PC-9 (cell line): ENCODE data around the gene CCT3. TPM values are rescaled to one million over a fixed set of nuclear protein-coding genes. Genes with fewer than 3 reads are reported as not detected.

Source experiments
- BruUV-seq: library from RNA; stranded (reverse); fragments of 400-500 nt; replicated peaks from 2 replicates; lab custom pipeline; 2021; lab: Mats Ljungman, UMichigan
- CTCF ChIA-PET: fragments of 300-600 bp; sonication (Branson Sonifier 250); formaldehyde crosslinking; loops from one replicate; lab custom pipeline; 2022; ENCODE audit warnings: antibody characterized with exemption; lab: Charles Lee
- POLR2A ChIA-PET: fragments of 300-600 bp; sonication (Branson Sonifier 250); formaldehyde crosslinking; loops from one replicate; lab custom pipeline; 2022; ENCODE audit warnings: antibody characterized with exemption; ENCODE audit not compliant: unreplicated experiment; lab: Charles Lee
- DNase-seq, 2 experiments: peaks; one replicate each; pipeline versions ENCODE4 v3.0.0 to v3.0.0-alpha.2; 2015 to 2022; ENCODE audit warnings: mixed read lengths in 1 of 2
- H2AFZ ChIP-seq: fragments of 200-600 bp; sonication (generic); 2 replicates; pipeline ENCODE4 v1.8.1; 2017; ENCODE audit warnings: antibody characterized with exemption
- H3F3A ChIP-seq: fragments of 200-600 bp; sonication (generic); 2 replicates; pipeline ENCODE4 v1.8.1; 2017; ENCODE audit warnings: antibody characterized with exemption, mild to moderate bottlenecking, low read depth; ENCODE audit not compliant: insufficient read depth
- H3K27ac ChIP-seq: fragments of 200-600 bp; sonication (generic); 2 replicates; pipeline ENCODE4 v1.6.1; 2016; ENCODE audit warnings: mixed run types
- H3K27me3 ChIP-seq: fragments of 200-600 bp; sonication (generic); 2 replicates; pipeline ENCODE4 v1.6.1; 2016; ENCODE audit warnings: low read depth, mixed run types; ENCODE audit not compliant: insufficient read depth
- H3K36me3 ChIP-seq: fragments of 200-600 bp; sonication (generic); 2 replicates; pipeline ENCODE4 v1.6.1; 2016; ENCODE audit warnings: low read depth, mixed run types
- H3K4me1 ChIP-seq: fragments of 200-600 bp; sonication (generic); replicated peaks from 2 replicates; pipeline ENCODE4 v1.6.1; 2016; ENCODE audit warnings: mixed run types; ENCODE audit not compliant: insufficient read depth
- H3K4me2 ChIP-seq: fragments of 200-600 bp; sonication (generic); 2 replicates; pipeline ENCODE4 v1.6.1; 2017; ENCODE audit warnings: mixed run types
- H3K4me3 ChIP-seq: fragments of 200-600 bp; sonication (generic); 2 replicates; pipeline ENCODE4 v1.6.1; 2016; ENCODE audit warnings: mixed run types
- H3K79me2 ChIP-seq: fragments of 200-600 bp; sonication (generic); 2 replicates; pipeline ENCODE4 v1.6.1; 2017; ENCODE audit warnings: low read depth, mixed run types
- H3K9me2 ChIP-seq: fragments of 200-600 bp; sonication (generic); 2 replicates; pipeline ENCODE4 v1.8.1; 2017; ENCODE audit warnings: mild to moderate bottlenecking; ENCODE audit not compliant: insufficient read depth
- H3K9me3 ChIP-seq: fragments of 200-600 bp; sonication (generic); 2 replicates; pipeline ENCODE4 v1.8.1; 2016; ENCODE audit warnings: low read depth; ENCODE audit not compliant: insufficient read depth
- H4K20me1 ChIP-seq: fragments of 200-600 bp; sonication (generic); 2 replicates; pipeline ENCODE4 v1.8.1; 2017; ENCODE audit not compliant: insufficient read depth
- EZH2 ChIP-seq: fragments of 200-600 bp; sonication (generic); IDR thresholded peaks from 2 replicates; pipeline ENCODE4 v1.8.0; 2017; ENCODE audit warnings: antibody characterized with exemption, low read depth
- intact Hi-C: fragments of 100-400 bp; cut with micrococcal nuclease; formaldehyde crosslinking; loops from one replicate; pipeline ENCODE4 v1.10.0; 2022; ENCODE audit not compliant: unreplicated experiment
- total RNA-seq: library from RNA; stranded (reverse); gene quantifications from 2 replicates; pipeline ENCODE4 v1.2.3, GENCODE V29; 2021
- TF ChIP-seq, protein P1 (sequence below): fragments of 200-600 bp; sonication (generic); conservative IDR thresholded peaks from 2 replicates; pipeline ENCODE4 v1.6.1; 2017; ENCODE audit warnings: mixed run types, antibody characterized with exemption, mild to moderate bottlenecking, moderate library complexity

CCT3 gene
- total RNA-seq, 1 experiment from 2014 or later = 317 TPM

DNA sequence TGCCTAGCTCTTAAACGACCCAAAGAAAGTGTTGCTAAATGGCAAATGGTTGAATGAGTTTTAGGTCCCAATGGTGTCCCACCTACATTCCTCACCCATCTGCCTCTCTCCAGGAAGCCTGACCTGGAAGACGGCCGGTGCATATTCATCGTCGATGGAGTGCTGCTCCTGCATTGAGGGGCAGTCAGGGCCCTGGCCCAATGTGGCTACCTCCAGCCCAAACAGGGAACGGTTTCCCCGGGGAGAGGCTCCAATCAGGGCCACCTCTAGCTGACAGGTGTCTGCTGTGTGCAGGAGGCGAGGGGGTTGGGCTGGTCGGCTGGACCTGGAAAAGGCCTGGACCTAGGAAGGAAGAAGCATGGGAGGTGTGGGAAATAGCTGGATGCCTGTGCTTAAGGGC, 44.2 kb downstream of the CCT3 start:
- ChIA-PET CTCF (no interaction called here), POLR2A (interaction anchor here (0.6 kb wide), 1 partner anchor 28 kb away, joined by 6 read pairs; no protein-coding TSS in a partner anchor)
- H2AFZ ChIP-seq = no peak overlapping the region

DNA sequence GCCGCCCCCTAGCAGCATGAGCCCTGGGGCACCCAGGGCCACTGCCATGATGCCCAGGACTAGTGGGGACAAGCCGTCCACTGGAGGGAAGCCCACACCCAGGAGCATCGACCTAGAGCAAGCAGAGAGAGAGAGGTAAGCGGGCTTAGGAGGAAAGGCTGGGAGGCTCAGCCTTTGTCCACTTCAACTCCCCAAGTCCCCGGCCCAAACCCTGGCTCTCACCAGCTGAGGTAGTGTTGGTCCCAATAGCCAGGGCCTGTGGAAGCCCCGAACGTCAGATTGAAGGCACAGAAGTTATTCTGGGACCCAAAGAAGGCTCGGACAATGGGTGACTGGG, 45.0 kb downstream of the CCT3 start:
- H3K4me2 ChIP-seq = no peak overlapping the region
- DNase-seq = no peak
- no peaks in the 10 kb centered on the region for H3K9me3 ChIP-seq
- no peaks in the 10 kb centered on the region for H4K20me1 ChIP-seq
- peaks cover 8% of the 10 kb centered on the region; the same call in 1 of the 2 replicates for H3K4me1 ChIP-seq
- H3K9me2 ChIP-seq = no peaks in the 10 kb centered on the region
- BruUV-seq = no TSS peak
- peaks cover 13% of the 10 kb centered on the region; the same call in 1 of the 2 replicates for H3F3A ChIP-seq
- POLR2A ChIA-PET = interaction anchor here (0.6 kb wide), 1 partner anchor 28 kb away, joined by 6 read pairs; no protein-coding TSS in a partner anchor
- H3K27me3 ChIP-seq = no peaks in the 10 kb centered on the region
- no peak overlapping the region for H2AFZ ChIP-seq
- 0 out of 2 replicates have a peak, but pooled peaks cover 5% of the 10 kb centered on the region for H3K36me3 ChIP-seq
- no peak overlapping the region for H3K4me3 ChIP-seq
- H3K79me2 ChIP-seq = no peaks in the 10 kb centered on the region
- no peak overlapping the region for H3K27ac ChIP-seq
- TF ChIP-seq, protein P1, sequence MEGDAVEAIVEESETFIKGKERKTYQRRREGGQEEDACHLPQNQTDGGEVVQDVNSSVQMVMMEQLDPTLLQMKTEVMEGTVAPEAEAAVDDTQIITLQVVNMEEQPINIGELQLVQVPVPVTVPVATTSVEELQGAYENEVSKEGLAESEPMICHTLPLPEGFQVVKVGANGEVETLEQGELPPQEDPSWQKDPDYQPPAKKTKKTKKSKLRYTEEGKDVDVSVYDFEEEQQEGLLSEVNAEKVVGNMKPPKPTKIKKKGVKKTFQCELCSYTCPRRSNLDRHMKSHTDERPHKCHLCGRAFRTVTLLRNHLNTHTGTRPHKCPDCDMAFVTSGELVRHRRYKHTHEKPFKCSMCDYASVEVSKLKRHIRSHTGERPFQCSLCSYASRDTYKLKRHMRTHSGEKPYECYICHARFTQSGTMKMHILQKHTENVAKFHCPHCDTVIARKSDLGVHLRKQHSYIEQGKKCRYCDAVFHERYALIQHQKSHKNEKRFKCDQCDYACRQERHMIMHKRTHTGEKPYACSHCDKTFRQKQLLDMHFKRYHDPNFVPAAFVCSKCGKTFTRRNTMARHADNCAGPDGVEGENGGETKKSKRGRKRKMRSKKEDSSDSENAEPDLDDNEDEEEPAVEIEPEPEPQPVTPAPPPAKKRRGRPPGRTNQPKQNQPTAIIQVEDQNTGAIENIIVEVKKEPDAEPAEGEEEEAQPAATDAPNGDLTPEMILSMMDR = no peak
- no peak for TF ChIP-seq EZH2
- CTCF ChIA-PET = no interaction called here
- intact Hi-C loops = no loop called here

More for the DNA sequence above, 44.2 kb downstream of the CCT3 start:
- BruUV-seq = TSS peak; percentile 36
- no peak for DNase-seq
- Histone ChIP-seq H4K20me1 (no peaks in the 10 kb centered on the region), H3K27me3 (no peaks in the 10 kb centered on the region), H3K4me3 (no peak overlapping the region), H3K79me2 (no peaks in the 10 kb centered on the region), H3K4me1 (peaks cover 8% of the 10 kb centered on the region; the same call in 1 of the 2 replicates), H3K27ac (no peak overlapping the region), H3K9me2 (no peaks in the 10 kb centered on the region), H3K9me3 (no peaks in the 10 kb centered on the region), H3F3A (peaks cover 13% of the 10 kb centered on the region; the same call in 1 of the 2 replicates), H3K4me2 (no peak overlapping the region), H3K36me3 (no peaks in the 10 kb centered on the region)
- TF ChIP-seq, protein P1 = no peak
- TF ChIP-seq EZH2 = no peak
- intact Hi-C loops = no loop called here

DNA sequence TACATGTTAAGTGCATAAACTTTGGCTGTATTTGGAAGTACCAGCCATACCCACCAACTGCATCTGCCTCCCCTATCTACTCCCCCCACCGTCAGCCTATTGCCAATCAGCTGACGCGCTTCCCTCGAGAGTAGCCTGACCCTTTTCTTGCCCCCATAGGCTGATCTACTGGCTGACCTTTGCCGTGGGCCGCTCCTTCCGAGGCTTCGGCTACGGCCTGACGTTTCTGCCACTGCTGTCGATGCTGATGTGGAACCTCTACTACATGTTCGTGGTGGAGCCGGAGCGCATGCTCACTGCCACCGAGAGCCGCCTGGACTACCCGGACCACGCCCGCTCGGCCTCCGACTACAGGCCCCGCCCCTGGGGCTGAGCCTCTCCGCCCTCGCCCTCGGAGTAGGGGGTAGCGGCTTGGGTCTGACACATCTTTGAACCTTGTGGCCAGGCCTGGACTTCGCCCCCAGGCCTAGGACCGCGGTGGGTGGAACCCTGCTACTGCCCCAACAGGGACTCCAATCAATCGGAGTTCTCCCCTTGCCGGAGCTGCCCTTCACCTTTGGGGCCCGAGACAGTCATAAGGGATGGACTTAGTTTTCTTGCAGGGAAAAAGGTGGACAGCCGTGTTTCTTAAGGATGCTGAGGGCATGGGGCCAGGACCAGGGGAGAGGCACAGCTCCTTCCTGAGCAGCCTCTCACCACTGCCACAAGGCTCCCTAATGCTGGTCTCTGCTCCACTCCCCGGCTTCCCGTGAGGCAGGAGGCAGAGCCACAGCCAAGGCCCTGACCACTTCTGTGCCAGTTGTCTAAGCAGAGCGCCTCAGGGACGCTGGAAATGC, 46.6 kb downstream of the CCT3 start:
- no peak overlapping the region for H2AFZ ChIP-seq
- no peaks in the 10 kb centered on the region for H3K79me2 ChIP-seq
- peaks cover 13% of the 10 kb centered on the region; the same call in 1 of the 2 replicates for H3F3A ChIP-seq
- H3K9me2 ChIP-seq = no peaks in the 10 kb centered on the region
- no peaks in the 10 kb centered on the region for H3K27me3 ChIP-seq
- POLR2A ChIA-PET = no interaction called here
- no peaks in the 10 kb centered on the region for H4K20me1 ChIP-seq
- TF ChIP-seq EZH2 = no peak
- TF ChIP-seq, protein P1 = no peak
- no peak overlapping the region for H3K27ac ChIP-seq
- BruUV-seq = no TSS peak
- no peaks in the 10 kb centered on the region for H3K9me3 ChIP-seq
- DNase-seq = no peak
- H3K4me2 ChIP-seq = no peak overlapping the region
- intact Hi-C loops = no loop called here
- 0 out of 2 replicates have a peak, but pooled peaks cover 8% of the 10 kb centered on the region for H3K36me3 ChIP-seq
- H3K4me1 ChIP-seq = peaks cover 8% of the 10 kb centered on the region; the same call in 1 of the 2 replicates
- CTCF ChIA-PET = no interaction called here
- H3K4me3 ChIP-seq = no peak overlapping the region
